Choroid plexus epithelial cell (primary cell): ENCODE measurements around the gene DTX1.

ENCODE experiments used
- DNase-seq: peaks from one replicate; pipeline ENCODE4 v3.0.0-alpha.2; 2010; ENCODE audit warnings: low read depth
- H3K4me3 ChIP-seq: 2 replicates; pipeline ENCODE4 v1.5.1; 2011; ENCODE audit warnings: low read depth, mild to moderate bottlenecking, control low read depth, low read length, moderate library complexity
- TF ChIP-seq, protein P1 (sequence below): conservative IDR thresholded peaks from 2 replicates; pipeline ENCODE4 v1.5.1; 2011; ENCODE audit warnings: low read depth, mild to moderate bottlenecking, control low read depth, inconsistent platforms, low read length, moderate library complexity

Gene DTX1

DNA sequence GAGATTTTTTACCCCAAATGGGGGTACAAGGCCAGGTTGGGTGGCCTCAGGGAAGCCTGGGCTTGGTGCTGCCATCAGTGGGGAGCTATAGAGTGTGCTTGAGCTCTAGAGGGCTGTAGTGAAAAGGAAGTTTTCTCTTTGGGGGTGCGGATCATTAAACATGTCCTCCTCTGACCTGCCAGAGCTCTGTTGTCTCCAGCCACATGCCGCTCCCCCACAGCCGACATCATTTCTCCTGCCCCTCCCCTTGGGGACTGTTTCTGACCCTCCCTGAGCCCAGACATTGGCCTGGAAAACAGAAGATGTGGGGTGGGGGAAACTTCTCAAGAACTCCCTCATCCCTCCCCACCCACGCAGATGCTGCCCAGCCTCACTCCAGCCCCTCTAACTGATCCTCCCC, 25.3 kb downstream of the DTX1 start:
- no peak overlapping the region for H3K4me3 ChIP-seq
- DNase-seq: no peak
- TF ChIP-seq, protein P1, sequence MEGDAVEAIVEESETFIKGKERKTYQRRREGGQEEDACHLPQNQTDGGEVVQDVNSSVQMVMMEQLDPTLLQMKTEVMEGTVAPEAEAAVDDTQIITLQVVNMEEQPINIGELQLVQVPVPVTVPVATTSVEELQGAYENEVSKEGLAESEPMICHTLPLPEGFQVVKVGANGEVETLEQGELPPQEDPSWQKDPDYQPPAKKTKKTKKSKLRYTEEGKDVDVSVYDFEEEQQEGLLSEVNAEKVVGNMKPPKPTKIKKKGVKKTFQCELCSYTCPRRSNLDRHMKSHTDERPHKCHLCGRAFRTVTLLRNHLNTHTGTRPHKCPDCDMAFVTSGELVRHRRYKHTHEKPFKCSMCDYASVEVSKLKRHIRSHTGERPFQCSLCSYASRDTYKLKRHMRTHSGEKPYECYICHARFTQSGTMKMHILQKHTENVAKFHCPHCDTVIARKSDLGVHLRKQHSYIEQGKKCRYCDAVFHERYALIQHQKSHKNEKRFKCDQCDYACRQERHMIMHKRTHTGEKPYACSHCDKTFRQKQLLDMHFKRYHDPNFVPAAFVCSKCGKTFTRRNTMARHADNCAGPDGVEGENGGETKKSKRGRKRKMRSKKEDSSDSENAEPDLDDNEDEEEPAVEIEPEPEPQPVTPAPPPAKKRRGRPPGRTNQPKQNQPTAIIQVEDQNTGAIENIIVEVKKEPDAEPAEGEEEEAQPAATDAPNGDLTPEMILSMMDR: no peak

DNA sequence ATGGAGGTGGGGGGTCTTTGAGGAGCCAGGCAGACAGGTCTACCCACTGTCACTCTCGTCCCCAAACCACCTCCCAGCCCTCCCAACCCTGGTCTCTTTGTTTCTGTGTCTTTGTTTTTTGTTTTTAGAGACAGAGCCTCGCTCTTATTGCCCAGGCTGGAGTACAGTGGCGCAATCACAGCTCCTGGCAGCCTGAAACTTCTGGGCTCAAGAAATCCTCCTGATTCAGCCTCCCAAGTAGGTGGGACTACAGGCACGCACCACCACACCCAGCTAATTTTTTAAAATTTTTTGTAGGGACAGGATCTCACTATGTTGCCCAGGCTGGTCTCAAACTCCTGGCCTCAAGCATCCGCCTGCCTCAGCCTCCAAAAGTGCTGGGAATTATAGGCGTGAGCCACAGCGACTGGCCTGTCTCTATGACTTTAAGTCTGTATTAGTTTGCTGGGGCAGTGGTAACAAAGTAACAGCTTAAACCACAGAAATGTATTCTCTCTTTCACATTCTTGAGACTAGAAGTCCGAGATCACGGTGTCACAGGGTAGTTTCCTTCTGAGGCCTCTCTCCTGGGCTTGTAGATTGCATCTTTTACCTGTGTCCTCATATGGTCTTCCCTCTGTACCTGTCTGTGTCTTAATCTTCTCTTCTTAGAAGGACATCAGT, 26.1 kb downstream of the DTX1 start:
- no peak for DNase-seq
- no peak overlapping the region for H3K4me3 ChIP-seq
- TF ChIP-seq, protein P1: no peak

DNA sequence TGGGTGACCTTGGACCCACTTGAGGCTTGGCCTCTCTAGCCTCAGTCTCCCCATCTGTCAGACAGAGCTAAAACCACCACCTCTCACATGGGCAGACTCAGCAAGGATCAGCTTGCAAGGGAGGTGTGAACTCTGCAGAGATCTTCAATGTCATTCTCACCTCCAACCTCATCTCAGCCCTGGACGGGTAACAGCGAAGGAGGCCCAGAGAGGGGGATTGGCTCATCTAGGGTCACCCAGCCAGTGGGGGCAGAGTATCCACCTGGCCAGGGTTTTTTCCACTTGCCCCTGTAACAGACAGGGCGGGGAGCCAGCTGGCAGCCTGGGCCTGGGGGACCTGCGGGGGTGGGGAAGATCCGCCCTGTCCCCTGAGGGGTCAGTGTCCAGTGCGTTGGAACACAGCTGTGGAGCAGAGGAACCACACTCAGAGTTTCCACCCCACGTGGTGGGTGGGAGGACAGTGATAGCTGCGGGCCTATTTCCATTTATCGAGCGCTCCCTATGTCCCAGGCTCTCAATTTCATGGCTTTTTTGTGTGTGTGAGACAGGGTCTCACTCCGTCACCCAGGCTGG, 27.4 kb downstream of the DTX1 start:
- no peak overlapping the region for H3K4me3 ChIP-seq
- no peak for DNase-seq
- TF ChIP-seq, protein P1: no peak

DNA sequence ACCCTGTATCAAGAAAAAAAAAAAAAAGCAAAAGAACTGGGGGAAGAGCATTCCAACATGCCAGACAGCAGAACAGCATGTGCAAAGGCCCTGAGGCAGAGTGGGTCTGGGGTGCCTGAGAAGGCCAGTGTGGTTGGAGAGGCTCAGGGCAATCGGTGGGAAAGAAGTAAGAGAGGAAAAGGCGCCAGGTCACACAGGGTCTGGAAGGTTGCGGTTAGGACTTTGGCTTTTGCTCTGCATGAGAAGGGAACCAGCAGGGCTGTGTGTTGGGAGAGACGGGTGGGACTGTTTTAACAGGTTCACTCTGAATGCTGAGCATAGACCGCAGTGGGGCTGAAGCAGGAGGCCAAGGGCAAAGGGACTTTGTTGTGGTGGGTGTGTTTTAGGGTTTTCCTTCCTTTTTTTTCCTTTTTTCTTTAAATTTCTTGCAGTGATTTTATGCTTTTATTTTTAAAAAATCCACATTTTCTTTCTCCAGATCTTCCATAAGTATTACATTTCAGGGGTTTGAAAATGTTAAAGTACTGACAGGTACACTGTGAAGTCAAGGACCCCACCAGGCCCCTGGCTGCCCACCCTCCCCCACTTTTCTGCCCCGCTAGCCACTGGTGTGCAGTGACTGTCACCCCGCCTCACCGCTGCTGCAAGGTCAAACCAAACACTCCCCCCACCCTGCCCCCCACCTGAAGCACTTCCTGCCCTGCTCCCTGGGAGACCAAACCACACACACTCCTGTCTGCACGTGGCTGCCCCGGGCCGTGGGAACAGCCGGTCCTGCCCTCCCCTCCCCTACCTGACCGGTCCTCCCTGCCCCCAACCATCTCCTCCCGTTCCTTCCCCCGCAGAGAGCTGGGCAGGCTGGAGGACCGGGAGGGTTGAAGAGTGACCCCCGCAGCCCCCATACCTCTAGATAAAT, 30.0 kb downstream of the DTX1 start:
- DNase-seq: no peak
- TF ChIP-seq, protein P1: no peak
- no peak overlapping the region for H3K4me3 ChIP-seq

DNA sequence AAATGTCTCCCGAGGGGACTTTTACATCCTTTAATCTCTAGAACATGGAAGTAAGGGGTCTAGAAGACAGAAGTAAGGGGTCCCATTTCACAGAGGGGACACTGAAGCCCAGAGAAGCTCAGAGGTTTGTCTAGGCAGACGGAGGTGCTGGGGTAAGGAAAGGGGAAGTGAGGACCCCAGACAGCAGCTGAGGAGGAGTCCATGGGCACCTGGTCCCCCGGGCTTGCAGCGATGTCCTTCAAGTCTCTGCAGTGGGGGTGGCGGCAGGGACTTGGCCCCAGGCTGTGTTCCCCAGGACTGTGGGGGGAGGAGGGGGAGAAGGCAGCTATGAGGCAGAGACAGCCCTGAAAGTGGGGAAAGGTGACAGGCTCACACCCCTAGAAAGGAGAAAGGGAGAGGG, 30.7 kb downstream of the DTX1 start:
- TF ChIP-seq, protein P1: no peak
- DNase-seq: no peak
- no peak overlapping the region for H3K4me3 ChIP-seq

DNA sequence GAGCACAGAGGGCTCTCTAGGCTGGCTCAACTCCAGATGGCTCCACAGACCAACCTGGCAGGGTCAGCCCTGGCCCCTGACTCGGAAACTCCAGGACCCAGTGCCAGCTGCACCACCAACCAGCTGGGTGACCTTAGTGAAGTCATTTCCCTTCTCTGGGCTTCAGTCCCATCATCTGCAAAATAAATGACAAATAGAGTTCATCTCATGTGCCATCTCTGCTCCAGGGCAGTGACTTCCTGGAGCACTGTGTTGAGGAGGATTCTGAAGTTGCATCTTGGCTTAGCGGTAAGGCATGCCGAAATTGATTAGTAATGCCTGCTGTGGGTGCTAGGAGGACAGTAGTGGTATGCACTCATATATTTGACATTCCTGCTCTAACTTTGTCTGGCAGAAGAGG, 31.5 kb downstream of the DTX1 start:
- no peak overlapping the region for H3K4me3 ChIP-seq
- DNase-seq: no peak
- TF ChIP-seq, protein P1: no peak
